Peyer's patch (tissue), 4 donors: ENCODE measurements around the gene DAZAP1.

Experiments
- POLR2A ChIP-seq, 2 donors: fragments of 450-650 bp; IDR thresholded peaks; one replicate each; pipeline ENCODE4 v1.5.1; 2017; ENCODE audit warnings: antibody characterized with exemption in 2 of 2, mild to moderate bottlenecking in 2 of 2, moderate library complexity in 2 of 2
- TF ChIP-seq, protein P1 (sequence below), 6 experiments: fragments of 450-650 bp in 4 of 6; fragments of 200-600 bp in 2 of 6; sonication (generic) in 1 of 6; IDR thresholded peaks; one replicate each; pipeline ENCODE4 v1.5.1; 2017 to 2019; ENCODE audit warnings: antibody characterized with exemption in 6 of 6, mild to moderate bottlenecking in 3 of 6, moderate library complexity in 1 of 6

DNA sequence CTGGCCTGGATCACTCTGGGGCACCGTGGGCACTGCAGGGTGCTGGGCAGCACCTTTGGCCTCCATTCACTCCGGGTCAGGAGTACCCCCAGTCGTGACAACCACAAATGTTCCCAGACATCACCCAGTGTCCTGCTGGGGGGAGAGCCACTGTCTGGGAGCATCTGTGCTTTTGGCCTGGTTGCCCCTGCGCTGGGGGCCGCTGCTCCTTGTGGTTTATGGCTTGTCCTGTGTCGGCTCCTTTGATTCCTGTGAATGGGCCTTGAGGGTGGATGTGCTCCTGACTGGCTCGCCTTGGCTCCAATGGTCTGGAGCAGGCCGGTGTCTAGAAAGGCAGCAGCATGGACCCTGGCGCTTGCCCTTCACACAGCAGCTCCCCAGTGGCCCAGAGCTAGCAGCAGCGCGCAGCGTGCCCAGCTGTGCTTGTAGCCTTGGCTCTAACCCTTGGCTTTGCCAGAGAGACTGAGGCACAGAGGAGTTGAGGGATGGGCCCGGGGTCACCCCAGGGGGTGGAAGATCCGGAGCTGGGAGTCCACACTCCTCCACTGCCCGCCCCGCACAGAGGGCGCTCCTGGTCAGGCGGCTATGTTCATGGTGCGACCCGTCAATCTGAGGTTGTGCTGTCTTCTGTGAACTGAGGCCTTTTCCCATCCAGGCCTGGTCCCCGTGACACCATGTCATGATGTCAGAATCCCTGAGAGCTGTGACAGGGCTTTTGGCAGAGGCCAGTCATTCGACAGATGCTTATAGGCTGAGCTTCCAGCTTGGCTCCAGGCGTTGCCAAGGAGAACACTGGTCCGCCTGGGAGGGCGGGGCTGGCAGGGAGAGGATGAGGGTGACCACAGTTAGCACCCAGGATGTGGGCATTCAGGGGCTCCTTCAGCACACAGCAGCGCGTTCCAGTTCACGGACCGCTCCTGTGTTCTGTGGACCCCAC is 4.1 kb downstream of the DAZAP1 start:
- TF ChIP-seq, protein P1, sequence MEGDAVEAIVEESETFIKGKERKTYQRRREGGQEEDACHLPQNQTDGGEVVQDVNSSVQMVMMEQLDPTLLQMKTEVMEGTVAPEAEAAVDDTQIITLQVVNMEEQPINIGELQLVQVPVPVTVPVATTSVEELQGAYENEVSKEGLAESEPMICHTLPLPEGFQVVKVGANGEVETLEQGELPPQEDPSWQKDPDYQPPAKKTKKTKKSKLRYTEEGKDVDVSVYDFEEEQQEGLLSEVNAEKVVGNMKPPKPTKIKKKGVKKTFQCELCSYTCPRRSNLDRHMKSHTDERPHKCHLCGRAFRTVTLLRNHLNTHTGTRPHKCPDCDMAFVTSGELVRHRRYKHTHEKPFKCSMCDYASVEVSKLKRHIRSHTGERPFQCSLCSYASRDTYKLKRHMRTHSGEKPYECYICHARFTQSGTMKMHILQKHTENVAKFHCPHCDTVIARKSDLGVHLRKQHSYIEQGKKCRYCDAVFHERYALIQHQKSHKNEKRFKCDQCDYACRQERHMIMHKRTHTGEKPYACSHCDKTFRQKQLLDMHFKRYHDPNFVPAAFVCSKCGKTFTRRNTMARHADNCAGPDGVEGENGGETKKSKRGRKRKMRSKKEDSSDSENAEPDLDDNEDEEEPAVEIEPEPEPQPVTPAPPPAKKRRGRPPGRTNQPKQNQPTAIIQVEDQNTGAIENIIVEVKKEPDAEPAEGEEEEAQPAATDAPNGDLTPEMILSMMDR (IDR thresholded peaks at IDR 0.05) = no peak
- no peak for TF ChIP-seq POLR2A (IDR thresholded peaks at IDR 0.05)
